ENCODE measurements around the gene LAMA2. TPM values are rescaled to one million over a fixed set of nuclear protein-coding genes. Genes with fewer than 3 reads are reported as not detected.

Gene LAMA2
- total and polyA plus RNA-seq, 2 donors (not counting 3 experiments of a cell fraction or from before 2014, with no cell fraction given): 0.51 to 0.75 TPM

DNA sequence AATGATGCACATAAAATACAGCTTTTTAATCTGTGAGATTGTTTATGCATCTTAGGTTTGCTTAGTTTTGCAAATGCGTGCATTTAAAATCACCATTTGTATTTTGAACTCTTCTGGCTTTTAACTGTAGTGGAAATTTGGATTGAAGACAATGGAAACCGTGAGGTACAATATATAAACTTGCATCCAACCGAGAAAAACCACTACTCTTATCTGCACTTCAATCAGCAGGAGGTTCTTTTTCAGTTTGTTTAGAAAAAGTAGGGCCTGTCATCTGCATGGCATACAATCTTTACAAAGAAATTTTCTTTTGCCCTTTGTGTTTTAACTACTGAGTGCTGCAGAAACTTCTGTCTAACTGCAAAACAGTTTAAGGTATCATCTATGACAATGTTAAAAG lies 132.8 kb downstream of the LAMA2 start:
- ChIA-PET CTCF (no interaction called here), POLR2A (no interaction called here)
- Histone ChIP-seq H3K27ac (ENCODE audit: insufficient read depth, low read depth, low read length) (no peak overlapping the region), H3K9me1 (replicated peaks; ENCODE audit: control insufficient read depth, extremely low read depth, insufficient read depth, low read length) (no peaks in the 10 kb centered on the region), H3K27me3 (ENCODE audit: control insufficient read depth in 2 of 2, insufficient read depth in 2 of 2, low read length in 2 of 2) (peaks cover 2 to 4% of the 10 kb centered on the region in 2 experiments), H3K79me2 (ENCODE audit: control insufficient read depth, insufficient read depth, low read length) (no peaks in the 10 kb centered on the region), H2AFZ (ENCODE audit: low read depth, low read length) (no peak overlapping the region), H3K9me3 (replicated peaks; ENCODE audit: control insufficient read depth, insufficient read depth, low read length) (no peaks in the 10 kb centered on the region), H3K4me3 (replicated peaks in 1 of 3; ENCODE audit: insufficient read depth in 1 of 3, low read depth in 1 of 3, low read length in 3 of 3) (no peak overlapping the region), H3K36me3 (ENCODE audit: control insufficient read depth in 2 of 2, extremely low read depth in 1 of 2, insufficient read depth in 2 of 2, low read length in 2 of 2) (no peaks in the 10 kb centered on the region), H4K20me1 (replicated peaks; ENCODE audit: control insufficient read depth, extremely low read depth, insufficient read depth, low read length) (no peaks in the 10 kb centered on the region), H3K4me1 (ENCODE audit: control insufficient read depth, extremely low read depth, insufficient read depth, low read length) (no peaks in the 10 kb centered on the region), H3K9ac (replicated peaks; ENCODE audit: extremely low read depth, insufficient read depth, low read length) (no peak overlapping the region), H3K4me2 (ENCODE audit: insufficient read depth, low read length) (no peak overlapping the region)
- DNase-seq (ENCODE audit: low read depth, low spot score) (no peak), FAIRE-seq (no peak)
- BruUV-seq (replicated peaks): no TSS peak
- intact Hi-C loops (cut with micrococcal nuclease): no loop called here
- TF ChIP-seq, protein P1, sequence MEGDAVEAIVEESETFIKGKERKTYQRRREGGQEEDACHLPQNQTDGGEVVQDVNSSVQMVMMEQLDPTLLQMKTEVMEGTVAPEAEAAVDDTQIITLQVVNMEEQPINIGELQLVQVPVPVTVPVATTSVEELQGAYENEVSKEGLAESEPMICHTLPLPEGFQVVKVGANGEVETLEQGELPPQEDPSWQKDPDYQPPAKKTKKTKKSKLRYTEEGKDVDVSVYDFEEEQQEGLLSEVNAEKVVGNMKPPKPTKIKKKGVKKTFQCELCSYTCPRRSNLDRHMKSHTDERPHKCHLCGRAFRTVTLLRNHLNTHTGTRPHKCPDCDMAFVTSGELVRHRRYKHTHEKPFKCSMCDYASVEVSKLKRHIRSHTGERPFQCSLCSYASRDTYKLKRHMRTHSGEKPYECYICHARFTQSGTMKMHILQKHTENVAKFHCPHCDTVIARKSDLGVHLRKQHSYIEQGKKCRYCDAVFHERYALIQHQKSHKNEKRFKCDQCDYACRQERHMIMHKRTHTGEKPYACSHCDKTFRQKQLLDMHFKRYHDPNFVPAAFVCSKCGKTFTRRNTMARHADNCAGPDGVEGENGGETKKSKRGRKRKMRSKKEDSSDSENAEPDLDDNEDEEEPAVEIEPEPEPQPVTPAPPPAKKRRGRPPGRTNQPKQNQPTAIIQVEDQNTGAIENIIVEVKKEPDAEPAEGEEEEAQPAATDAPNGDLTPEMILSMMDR (IDR thresholded peaks at IDR 0.05; ENCODE audit: extremely low read depth in 1 of 2, insufficient read depth in 1 of 2, low read depth in 1 of 2, low read length in 2 of 2): no peak
- no peak for TF ChIP-seq POLR2A (IDR thresholded peaks at IDR 0.05; ENCODE audit: low read depth, low read length)
- no peak for TF ChIP-seq JUN (IDR thresholded peaks at IDR 0.05; ENCODE audit: borderline replicate concordance, insufficient read depth, insufficient read length, low read depth)
- TF ChIP-seq FOS (IDR thresholded peaks at IDR 0.05; ENCODE audit: borderline replicate concordance, insufficient read depth, low read length): no peak
- no peak for TF ChIP-seq POLR2AphosphoS5 (IDR thresholded peaks at IDR 0.05; ENCODE audit: insufficient read depth, low read depth, low read length)
- no peak for TF ChIP-seq MYC (IDR thresholded peaks at IDR 0.05; ENCODE audit: low read depth, low read length)
- no peak for TF ChIP-seq GATA2 (IDR thresholded peaks at IDR 0.05; ENCODE audit: insufficient read depth, insufficient read length, low read depth, low read length)
- no peak for TF ChIP-seq EZH2 (IDR thresholded peaks at IDR 0.05; ENCODE audit: borderline replicate concordance, low read depth, low read length, severe bottlenecking)
- TF ChIP-seq, protein P2, sequence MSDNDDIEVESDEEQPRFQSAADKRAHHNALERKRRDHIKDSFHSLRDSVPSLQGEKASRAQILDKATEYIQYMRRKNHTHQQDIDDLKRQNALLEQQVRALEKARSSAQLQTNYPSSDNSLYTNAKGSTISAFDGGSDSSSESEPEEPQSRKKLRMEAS (IDR thresholded peaks at IDR 0.05; ENCODE audit: insufficient read depth, insufficient read length): no peak
- dilution Hi-C loops (cut with MboI; ENCODE audit: extremely low pct_ligation_motif_present, low sequenced_read_pairs): no loop called here

All from endothelial cell of umbilical vein (primary cell).